ENCODE data around the gene GPC5. TPM values are rescaled to one million over a fixed set of nuclear protein-coding genes. Genes with fewer than 3 reads are reported as not detected.

Gene GPC5
- total and polyA plus RNA-seq, 7 donors, result 0.23 TPM; not detected in 6

GRCh38 chr13:91397595-91397994, 826 bp upstream of the GPC5 start:
- Histone ChIP-seq H3K27me3 (ENCODE audit: insufficient read depth in 3 of 3, low read length in 2 of 3) (peaks cover 0 to 47% (median 0%) of the 10 kb centered on the region in 3 donors), H3K27ac (no peak overlapping the region), H3K4me3 (no peak overlapping the region), H3K36me3 (ENCODE audit: insufficient read depth in 1 of 2, low read depth in 1 of 2) (no peaks in the 10 kb centered on the region), H3K4me1 (peaks cover 13% of the 10 kb centered on the region), H3K9me3 (no peaks in the 10 kb centered on the region)
- TF ChIP-seq CTCF (IDR thresholded peaks at IDR 0.05), result no peak
- 89 to 92% (median 91%) methylated on average over 1 of the region's 1 CpG for WGBS, 3 donors
- DNase-seq, result no peak
- intact Hi-C loops (cut with DNase I), result no loop called here
- ATAC-seq, result no peak

GRCh38 chr13:91399189-91400062, 1.0 kb downstream of the GPC5 start:
- no peak for TF ChIP-seq CTCF (IDR thresholded peaks at IDR 0.05)
- intact Hi-C loops (cut with DNase I), result no loop called here
- no peak overlapping the region for H3K27ac ChIP-seq
- 14 to 20% (median 19%) methylated on average over 39 to 44 of the region's 44 CpGs for WGBS, 3 donors
- ATAC-seq, result peak in 2 of 4 donors; percentile 9 to 41
- peak overlapping the region; percentile 68 for H3K4me3 ChIP-seq
- no peaks in the 10 kb centered on the region for H3K9me3 ChIP-seq
- H3K27me3 ChIP-seq (ENCODE audit: insufficient read depth in 3 of 3, low read length in 2 of 3), result peaks cover 0 to 45% (median 0%) of the 10 kb centered on the region in 3 donors
- peak in 1 of 2 donors; percentile 11 for DNase-seq
- H3K4me1 ChIP-seq, result peaks cover 13% of the 10 kb centered on the region
- no peaks in the 10 kb centered on the region for H3K36me3 ChIP-seq (ENCODE audit: insufficient read depth in 1 of 2, low read depth in 1 of 2)

DNA sequence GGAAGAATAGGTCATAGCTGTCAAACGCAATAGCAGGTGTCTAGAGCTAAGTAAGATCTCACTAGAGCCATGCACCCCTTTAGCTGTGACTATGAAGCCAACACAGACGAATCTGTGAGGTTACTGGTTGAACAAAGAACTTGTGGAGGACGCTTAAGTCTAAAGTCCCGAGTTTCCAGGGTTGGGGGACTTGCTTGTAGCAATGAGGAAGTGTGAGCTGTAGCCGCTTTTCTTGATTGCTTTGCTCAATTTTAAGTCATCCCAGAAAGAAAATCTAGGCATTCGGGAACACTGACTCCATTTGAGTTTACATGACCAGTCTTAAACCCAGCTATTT, 1.6 kb downstream of the GPC5 start:
- intact Hi-C loops (cut with DNase I), result no loop called here
- H3K4me3 ChIP-seq, result no peak overlapping the region
- TF ChIP-seq CTCF (IDR thresholded peaks at IDR 0.05), result no peak

GRCh38 chr13:91400671-91401070, 2.2 kb downstream of the GPC5 start:
- H3K4me3 ChIP-seq, result no peak overlapping the region
- ATAC-seq (no peak), DNase-seq (no peak)
- no peak for TF ChIP-seq CTCF (IDR thresholded peaks at IDR 0.05)
- peaks cover 0 to 36% (median 0%) of the 10 kb centered on the region in 3 donors for H3K27me3 ChIP-seq (ENCODE audit: insufficient read depth in 3 of 3, low read length in 2 of 3)
- no peaks in the 10 kb centered on the region for H3K9me3 ChIP-seq
- H3K4me1 ChIP-seq, result peaks cover 13% of the 10 kb centered on the region
- intact Hi-C loops (cut with DNase I), result no loop called here
- no peaks in the 10 kb centered on the region for H3K36me3 ChIP-seq (ENCODE audit: insufficient read depth in 1 of 2, low read depth in 1 of 2)
- no peak overlapping the region for H3K27ac ChIP-seq
- WGBS, 3 donors, result 67 to 81% (median 76%) methylated on average over 3 of the region's 3 CpGs

More for the DNA sequence above, 1.6 kb downstream of the GPC5 start:
- Histone ChIP-seq H3K27ac (no peak overlapping the region), H3K36me3 (ENCODE audit: insufficient read depth in 1 of 2, low read depth in 1 of 2) (no peaks in the 10 kb centered on the region), H3K4me1 (peaks cover 13% of the 10 kb centered on the region), H3K27me3 (ENCODE audit: insufficient read depth in 3 of 3, low read length in 2 of 3) (peaks cover 0 to 39% (median 0%) of the 10 kb centered on the region in 3 donors), H3K9me3 (no peaks in the 10 kb centered on the region)
- DNase-seq, result no peak
- 46 to 72% (median 57%) methylated on average over 6 of the region's 6 CpGs for whole genome bisulfite sequencing, 3 donors
- ATAC-seq, result no peak
